Mucosa of stomach (tissue), 1 donor: ENCODE results near the gene SAPCD1.
A peak's percentile ranks its signal among the peaks of the same experiment; 100 is the strongest.
"Not testable (repeated sequence)": the region's sequence is repeated elsewhere in the genome, so short reads cannot be mapped to it uniquely, and the experiment has no call there.

Source experiments
- H3K27me3 ChIP-seq: one replicate; pipeline ENCODE4 v1.7.0; 2013; ENCODE audit warnings: mild to moderate bottlenecking, low read length; ENCODE audit not compliant: control insufficient read depth, insufficient read depth
- H3K36me3 ChIP-seq: one replicate; pipeline ENCODE4 v1.7.0; 2013; ENCODE audit warnings: low read length; ENCODE audit not compliant: control insufficient read depth, insufficient read depth
- H3K4me1 ChIP-seq: one replicate; pipeline ENCODE4 v1.7.0; 2013; ENCODE audit warnings: mild to moderate bottlenecking, low read length; ENCODE audit not compliant: control insufficient read depth, insufficient read depth
- H3K4me3 ChIP-seq: one replicate; pipeline ENCODE4 v1.7.0; 2013; ENCODE audit warnings: low read length
- H3K9ac ChIP-seq: one replicate; pipeline ENCODE4 v1.7.0; 2013; ENCODE audit warnings: mild to moderate bottlenecking, low read length, moderate library complexity
- H3K9me3 ChIP-seq: one replicate; pipeline ENCODE4 v1.7.0; 2013; ENCODE audit warnings: mild to moderate bottlenecking, low read length, moderate library complexity; ENCODE audit not compliant: control insufficient read depth
- donor health status: Pancreatic carcinoma.

Gene SAPCD1

GRCh38 chr6:31806470-31807272 is 44.2 kb downstream of the SAPCD1 start, which contains the start of gene LSM2:
TSS of gene LSM2 (minus strand) at chr6:31806966. CDS start at chr6:31806757, 209 bp downstream.
- Histone ChIP-seq H3K27me3 (no peaks in the 10 kb centered on the region), H3K4me1 (peaks cover 14% of the 10 kb centered on the region), H3K9me3 (no peaks in the 10 kb centered on the region), H3K4me3 (peak within 1 kb of the TSS; percentile 37), H3K36me3 (no peaks in the 10 kb centered on the region), H3K9ac (peak within 1 kb of the TSS; percentile 78)

DNA sequence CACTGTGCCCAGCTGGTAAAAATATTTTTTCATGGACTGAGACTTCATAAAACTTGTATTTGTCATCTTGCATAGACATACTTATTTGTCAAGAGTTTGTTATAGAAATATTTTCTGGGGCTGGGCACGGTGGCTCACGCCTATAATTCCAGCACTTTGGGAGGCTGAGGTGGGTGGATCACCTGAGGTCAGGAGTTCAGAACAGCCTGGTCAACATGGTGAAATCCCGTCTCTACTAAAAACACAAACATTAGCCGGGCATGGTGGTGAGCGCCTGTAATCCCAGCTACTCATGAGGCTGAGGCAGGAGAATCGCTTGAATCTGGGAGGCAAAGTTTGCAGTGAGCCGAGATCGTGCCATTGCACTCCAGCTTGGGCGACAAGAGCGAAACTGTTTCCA is 46.1 kb downstream of the SAPCD1 start:
- H3K27me3 ChIP-seq, H3K9ac ChIP-seq, H3K36me3 ChIP-seq, H3K9me3 ChIP-seq, H3K4me3 ChIP-seq: not testable (repeated sequence)
- peaks cover 19% of the 10 kb centered on the region for H3K4me1 ChIP-seq

DNA sequence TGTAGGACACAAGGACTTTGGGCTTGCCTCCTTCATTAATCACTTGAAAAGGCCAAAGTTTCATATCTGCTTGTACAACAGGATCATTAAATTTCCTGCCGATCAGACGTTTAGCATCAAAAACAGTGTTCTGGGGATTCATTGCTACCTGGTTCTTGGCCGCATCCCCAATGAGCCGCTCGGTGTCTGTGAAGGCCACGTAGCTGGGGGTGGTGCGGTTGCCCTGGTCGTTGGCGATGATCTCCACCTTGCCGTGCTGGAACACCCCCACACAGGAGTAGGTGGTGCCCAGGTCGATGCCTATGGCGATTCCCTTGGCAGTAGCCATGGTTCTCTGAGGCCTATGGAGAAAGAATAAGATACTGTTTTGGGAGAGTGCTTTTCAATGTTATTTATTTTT is 49.2 kb downstream of the SAPCD1 start:
- H3K27me3 ChIP-seq, result no peaks in the 10 kb centered on the region
- H3K36me3 ChIP-seq, result no peaks in the 10 kb centered on the region
- no peaks in the 10 kb centered on the region for H3K9me3 ChIP-seq
- no peak overlapping the region for H3K9ac ChIP-seq
- no peak overlapping the region for H3K4me3 ChIP-seq
- peaks cover 15% of the 10 kb centered on the region for H3K4me1 ChIP-seq

GRCh38 chr6:31813465-31813849 is 51.0 kb downstream of the SAPCD1 start:
- H3K36me3 ChIP-seq, result no peaks in the 10 kb centered on the region
- H3K4me1 ChIP-seq, result peaks cover 17% of the 10 kb centered on the region
- peak overlapping the region; percentile 74 for H3K9ac ChIP-seq
- peak overlapping the region; percentile 3 for H3K4me3 ChIP-seq
- no peaks in the 10 kb centered on the region for H3K9me3 ChIP-seq
- no peaks in the 10 kb centered on the region for H3K27me3 ChIP-seq
